ENCODE data around the gene PIGH.

- TF ChIP-seq CTCF (IDR thresholded peaks at IDR 0.05) (no peak), POLR2A (IDR thresholded peaks at IDR 0.05) (no peak)
Observed at GRCh38 chr14:67645414-67645813, 45.3 kb upstream of the PIGH start.
